ENCODE measurements around the gene IGFBP4. TPM values are rescaled to one million over a fixed set of nuclear protein-coding genes. Genes with fewer than 3 reads are reported as not detected.

IGFBP4 gene
- total and polyA plus RNA-seq, 11 donors: 103 to 342 (median 133) TPM

DNA sequence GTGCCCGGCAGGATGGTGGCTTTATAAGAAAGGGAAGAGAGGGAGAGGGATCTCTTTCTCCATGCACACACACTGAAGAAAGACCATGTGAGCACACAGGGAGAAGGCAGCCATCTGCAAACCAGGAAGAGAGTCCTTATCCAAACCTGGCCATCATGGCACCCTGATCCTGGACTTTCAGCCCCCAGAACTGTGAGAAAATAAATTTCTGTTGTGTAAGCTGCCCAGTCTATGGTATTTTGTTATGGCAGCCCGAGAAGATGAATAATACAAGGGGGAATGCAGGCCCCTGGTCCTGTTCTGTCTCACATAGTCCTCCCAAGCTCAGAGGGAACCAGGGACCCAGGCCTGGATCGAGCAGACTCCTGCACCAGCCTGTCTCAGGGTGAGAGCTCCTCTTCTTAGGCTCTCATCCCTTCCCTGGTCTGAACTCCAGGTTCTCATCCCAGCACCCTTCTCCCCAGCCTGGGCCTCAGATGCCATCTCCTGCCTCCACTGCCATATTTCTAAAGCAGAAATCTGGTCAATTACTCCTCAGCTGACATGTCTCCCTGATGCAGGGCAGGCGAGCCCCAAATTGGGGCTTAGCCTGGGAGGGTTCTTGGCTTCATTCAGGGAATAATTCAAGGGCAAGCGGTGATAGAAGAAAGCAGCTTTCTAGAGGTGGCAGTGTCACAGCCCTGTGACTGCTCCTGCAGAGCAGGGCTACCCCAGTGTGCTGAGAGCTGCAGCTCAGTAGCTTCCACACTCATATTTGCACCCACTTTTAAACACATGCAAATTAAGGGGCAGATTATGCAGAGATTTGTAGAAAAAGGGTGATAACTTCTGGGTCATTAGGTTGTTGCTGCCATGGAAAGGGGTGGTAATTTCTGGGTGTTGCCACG lies 28.8 kb downstream of the IGFBP4 start:
- TF ChIP-seq, protein P1, sequence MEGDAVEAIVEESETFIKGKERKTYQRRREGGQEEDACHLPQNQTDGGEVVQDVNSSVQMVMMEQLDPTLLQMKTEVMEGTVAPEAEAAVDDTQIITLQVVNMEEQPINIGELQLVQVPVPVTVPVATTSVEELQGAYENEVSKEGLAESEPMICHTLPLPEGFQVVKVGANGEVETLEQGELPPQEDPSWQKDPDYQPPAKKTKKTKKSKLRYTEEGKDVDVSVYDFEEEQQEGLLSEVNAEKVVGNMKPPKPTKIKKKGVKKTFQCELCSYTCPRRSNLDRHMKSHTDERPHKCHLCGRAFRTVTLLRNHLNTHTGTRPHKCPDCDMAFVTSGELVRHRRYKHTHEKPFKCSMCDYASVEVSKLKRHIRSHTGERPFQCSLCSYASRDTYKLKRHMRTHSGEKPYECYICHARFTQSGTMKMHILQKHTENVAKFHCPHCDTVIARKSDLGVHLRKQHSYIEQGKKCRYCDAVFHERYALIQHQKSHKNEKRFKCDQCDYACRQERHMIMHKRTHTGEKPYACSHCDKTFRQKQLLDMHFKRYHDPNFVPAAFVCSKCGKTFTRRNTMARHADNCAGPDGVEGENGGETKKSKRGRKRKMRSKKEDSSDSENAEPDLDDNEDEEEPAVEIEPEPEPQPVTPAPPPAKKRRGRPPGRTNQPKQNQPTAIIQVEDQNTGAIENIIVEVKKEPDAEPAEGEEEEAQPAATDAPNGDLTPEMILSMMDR (IDR thresholded peaks at IDR 0.05): no peak
- no peak for TF ChIP-seq POLR2A (IDR thresholded peaks at IDR 0.05)
- Histone ChIP-seq H3K36me3 (no peaks in the 10 kb centered on the region), H3K9me3 (no peaks in the 10 kb centered on the region), H3K4me3 (no peak overlapping the region), H3K4me1 (peaks cover 0 to 16% (median 6%) of the 10 kb centered on the region in 12 donors), H3K27me3 (no peaks in the 10 kb centered on the region), H3K27ac (peak overlapping the region in 1 of 12 donors; percentile 79)
- DNase-seq (peak in 1 of 5 donors; percentile 15), ATAC-seq (no peak)
- 93 to 96% (median 95%) methylated on average over 6 of the region's 6 CpGs for WGBS, 4 donors
- intact Hi-C loops (cut with DNase I): no loop called here

DNA sequence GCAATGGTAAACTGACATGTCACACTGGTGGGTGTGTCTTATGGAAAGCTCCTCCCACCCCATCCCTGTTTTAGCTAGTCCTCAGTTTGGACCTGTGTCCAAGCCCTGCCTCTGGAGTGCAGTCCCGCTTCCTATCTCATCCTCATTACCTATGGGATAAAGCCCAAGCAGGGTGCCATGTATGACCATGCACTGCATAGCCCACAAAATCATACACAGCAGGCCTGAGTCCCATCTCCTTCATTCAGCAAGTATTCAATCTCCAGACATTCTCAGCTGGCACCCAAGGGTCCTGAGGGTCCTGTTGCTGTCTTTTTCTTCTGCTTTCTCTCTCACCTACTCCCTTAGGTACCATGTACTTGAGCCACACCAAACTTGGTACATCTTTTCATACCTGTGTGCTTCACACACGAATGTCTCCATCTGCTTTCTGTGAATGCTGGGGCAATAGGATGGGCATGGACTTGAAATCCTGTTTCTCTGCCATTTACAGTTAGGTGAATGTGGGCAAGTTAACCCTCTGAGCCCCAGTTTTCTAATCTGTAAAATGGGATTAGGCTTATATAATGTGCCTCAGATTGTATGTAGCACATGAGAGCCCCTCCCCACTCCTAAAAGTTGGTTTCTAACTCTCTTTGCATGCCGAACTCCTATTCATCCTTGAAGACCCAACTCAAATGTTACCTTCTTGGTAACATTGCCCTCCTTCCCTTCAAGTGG lies 29.6 kb downstream of the IGFBP4 start:
- Histone ChIP-seq H3K36me3 (no peaks in the 10 kb centered on the region), H3K9me3 (no peaks in the 10 kb centered on the region), H3K27me3 (no peaks in the 10 kb centered on the region), H3K27ac (peak overlapping the region in 1 of 12 donors; percentile 79), H3K4me3 (no peak overlapping the region), H3K4me1 (peaks cover 0 to 16% (median 6%) of the 10 kb centered on the region in 12 donors)
- ATAC-seq (no peak), DNase-seq (no peak)
- 95 to 99% (median 95%) methylated on average over 3 of the region's 3 CpGs for WGBS, 4 donors
- intact Hi-C loops (cut with DNase I): no loop called here
- TF ChIP-seq, protein P1 (IDR thresholded peaks at IDR 0.05): no peak
- TF ChIP-seq POLR2A (IDR thresholded peaks at IDR 0.05): no peak

DNA sequence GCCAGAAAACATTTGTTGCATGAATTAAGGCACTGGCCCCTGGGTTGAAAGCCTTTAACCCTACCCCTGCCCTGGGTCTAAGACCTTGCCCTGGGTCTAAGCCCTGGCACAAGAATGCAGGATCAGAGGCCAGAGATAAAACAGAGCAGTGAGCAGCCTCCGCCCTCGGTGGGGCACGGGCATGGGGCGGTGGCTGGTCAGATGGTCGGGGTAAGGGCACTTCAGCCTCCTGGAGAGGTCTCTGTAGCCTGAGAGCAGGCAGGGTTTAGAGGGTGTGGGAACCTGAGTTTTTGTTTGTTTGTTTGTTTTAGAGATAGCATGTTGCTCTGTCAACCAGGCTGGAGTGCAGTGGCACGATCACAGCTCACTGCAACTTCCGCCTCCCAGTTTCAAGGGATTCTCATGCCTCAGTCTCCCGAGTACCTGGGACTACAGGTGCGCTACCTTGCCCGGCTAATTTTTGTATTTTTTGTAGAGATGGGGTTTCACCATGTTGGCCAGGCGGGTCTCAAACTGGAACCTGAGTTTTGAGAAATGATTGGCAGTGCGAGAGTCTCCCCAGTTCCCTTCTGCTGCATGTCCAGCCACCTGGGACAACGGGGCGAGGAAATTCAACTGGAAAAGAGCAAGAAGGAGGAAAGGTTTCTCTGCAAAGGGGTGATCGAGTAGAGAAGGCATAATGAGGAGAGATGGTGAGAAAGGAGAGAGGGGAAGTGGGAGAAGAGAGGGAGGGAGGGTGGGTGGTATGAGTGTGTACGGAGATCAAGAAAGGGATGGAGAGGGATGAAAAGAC lies 30.5 kb downstream of the IGFBP4 start:
- Histone ChIP-seq H3K4me1 (peaks cover 0 to 16% (median 6%) of the 10 kb centered on the region in 12 donors), H3K36me3 (no peaks in the 10 kb centered on the region), H3K27me3 (no peaks in the 10 kb centered on the region), H3K9me3 (no peaks in the 10 kb centered on the region), H3K27ac (peak overlapping the region in 1 of 12 donors; percentile 79), H3K4me3 (no peak overlapping the region)
- ATAC-seq (no peak), DNase-seq (peak in 1 of 5 donors; percentile 4)
- TF ChIP-seq POLR2A (IDR thresholded peaks at IDR 0.05): no peak
- TF ChIP-seq, protein P1 (IDR thresholded peaks at IDR 0.05): no peak
- intact Hi-C loops (cut with DNase I): loop anchor here in 1 of 10 donors (2.0 kb wide), 1 partner anchor 33 kb away; no protein-coding TSS in a partner anchor
- 87 to 88% (median 87%) methylated on average over 16 of the region's 16 CpGs for WGBS, 4 donors

All from heart left ventricle (tissue), 16 donors.